PC-9 (cell line): ENCODE measurements around the gene C6orf15. TPM values are rescaled to one million over a fixed set of nuclear protein-coding genes. Genes with fewer than 3 reads are reported as not detected.

Experiments used
- BruUV-seq: library from RNA; stranded (reverse); fragments of 400-500 nt; replicated peaks from 2 replicates; lab custom pipeline; 2021; lab: Mats Ljungman, UMichigan
- CTCF ChIA-PET: fragments of 300-600 bp; sonication (Branson Sonifier 250); formaldehyde crosslinking; loops from one replicate; lab custom pipeline; 2022; ENCODE audit warnings: antibody characterized with exemption; lab: Charles Lee
- POLR2A ChIA-PET: fragments of 300-600 bp; sonication (Branson Sonifier 250); formaldehyde crosslinking; loops from one replicate; lab custom pipeline; 2022; ENCODE audit warnings: antibody characterized with exemption; ENCODE audit not compliant: unreplicated experiment; lab: Charles Lee
- DNase-seq, 2 experiments: peaks; one replicate each; pipeline versions ENCODE4 v3.0.0 to v3.0.0-alpha.2; 2015 to 2022; ENCODE audit warnings: mixed read lengths in 1 of 2
- H2AFZ ChIP-seq: fragments of 200-600 bp; sonication (generic); 2 replicates; pipeline ENCODE4 v1.8.1; 2017; ENCODE audit warnings: antibody characterized with exemption
- H3F3A ChIP-seq: fragments of 200-600 bp; sonication (generic); 2 replicates; pipeline ENCODE4 v1.8.1; 2017; ENCODE audit warnings: antibody characterized with exemption, mild to moderate bottlenecking, low read depth; ENCODE audit not compliant: insufficient read depth
- H3K27ac ChIP-seq: fragments of 200-600 bp; sonication (generic); 2 replicates; pipeline ENCODE4 v1.6.1; 2016; ENCODE audit warnings: mixed run types
- H3K27me3 ChIP-seq: fragments of 200-600 bp; sonication (generic); 2 replicates; pipeline ENCODE4 v1.6.1; 2016; ENCODE audit warnings: low read depth, mixed run types; ENCODE audit not compliant: insufficient read depth
- H3K36me3 ChIP-seq: fragments of 200-600 bp; sonication (generic); 2 replicates; pipeline ENCODE4 v1.6.1; 2016; ENCODE audit warnings: low read depth, mixed run types
- H3K4me1 ChIP-seq: fragments of 200-600 bp; sonication (generic); replicated peaks from 2 replicates; pipeline ENCODE4 v1.6.1; 2016; ENCODE audit warnings: mixed run types; ENCODE audit not compliant: insufficient read depth
- H3K4me2 ChIP-seq: fragments of 200-600 bp; sonication (generic); 2 replicates; pipeline ENCODE4 v1.6.1; 2017; ENCODE audit warnings: mixed run types
- H3K4me3 ChIP-seq: fragments of 200-600 bp; sonication (generic); 2 replicates; pipeline ENCODE4 v1.6.1; 2016; ENCODE audit warnings: mixed run types
- H3K79me2 ChIP-seq: fragments of 200-600 bp; sonication (generic); 2 replicates; pipeline ENCODE4 v1.6.1; 2017; ENCODE audit warnings: low read depth, mixed run types
- H3K9me2 ChIP-seq: fragments of 200-600 bp; sonication (generic); 2 replicates; pipeline ENCODE4 v1.8.1; 2017; ENCODE audit warnings: mild to moderate bottlenecking; ENCODE audit not compliant: insufficient read depth
- H3K9me3 ChIP-seq: fragments of 200-600 bp; sonication (generic); 2 replicates; pipeline ENCODE4 v1.8.1; 2016; ENCODE audit warnings: low read depth; ENCODE audit not compliant: insufficient read depth
- H4K20me1 ChIP-seq: fragments of 200-600 bp; sonication (generic); 2 replicates; pipeline ENCODE4 v1.8.1; 2017; ENCODE audit not compliant: insufficient read depth
- CTCF ChIP-seq: fragments of 200-600 bp; sonication (generic); conservative IDR thresholded peaks from 2 replicates; pipeline ENCODE4 v1.6.1; 2017; ENCODE audit warnings: mixed run types, antibody characterized with exemption, mild to moderate bottlenecking, moderate library complexity
- EZH2 ChIP-seq: fragments of 200-600 bp; sonication (generic); IDR thresholded peaks from 2 replicates; pipeline ENCODE4 v1.8.0; 2017; ENCODE audit warnings: antibody characterized with exemption, low read depth
- intact Hi-C: fragments of 100-400 bp; cut with micrococcal nuclease; formaldehyde crosslinking; loops from one replicate; pipeline ENCODE4 v1.10.0; 2022; ENCODE audit not compliant: unreplicated experiment
- total RNA-seq: library from RNA; stranded (reverse); gene quantifications from 2 replicates; pipeline ENCODE4 v1.2.3, GENCODE V29; 2021

C6orf15 gene
- total RNA-seq, 1 experiment from 2014 or later = 21.6 TPM

GRCh38 chr6:31090973-31091364, 21.4 kb downstream of the C6orf15 start:
- Histone ChIP-seq H3K79me2 (no peaks in the 10 kb centered on the region), H3K4me3 (no peak overlapping the region), H3K36me3 (no peaks in the 10 kb centered on the region), H3F3A (peaks cover 16% of the 10 kb centered on the region; the same call in 1 of the 2 replicates), H3K9me2 (no peaks in the 10 kb centered on the region), H3K9me3 (no peaks in the 10 kb centered on the region), H3K27me3 (no peaks in the 10 kb centered on the region), H3K27ac (no peak overlapping the region), H3K4me1 (peaks cover 22% of the 10 kb centered on the region), H2AFZ (no peak overlapping the region), H4K20me1 (no peaks in the 10 kb centered on the region), H3K4me2 (no peak overlapping the region)
- TF ChIP-seq CTCF (no peak), EZH2 (no peak)
- BruUV-seq = no TSS peak
- intact Hi-C loops = no loop called here
- ChIA-PET CTCF (interaction anchor here (0.7 kb wide), 1 partner anchor 595 kb away, joined by 4 read pairs; no protein-coding TSS in a partner anchor), POLR2A (interaction anchor here (0.6 kb wide), 2 partner anchors 208 to 358 kb away, joined by 3 to 4 read pairs; no protein-coding TSS in a partner anchor)
- DNase-seq = no peak

- Histone ChIP-seq H3K4me2 (no peak overlapping the region), H3K27me3 (no peaks in the 10 kb centered on the region), H3K9me3 (no peaks in the 10 kb centered on the region), H3K36me3 (no peaks in the 10 kb centered on the region), H3K9me2 (no peaks in the 10 kb centered on the region), H3K27ac (no peak overlapping the region), H3F3A (peaks cover 16% of the 10 kb centered on the region; the same call in 1 of the 2 replicates), H3K4me3 (no peak overlapping the region), H3K4me1 (peaks cover 22% of the 10 kb centered on the region), H2AFZ (no peak overlapping the region), H4K20me1 (no peaks in the 10 kb centered on the region), H3K79me2 (no peaks in the 10 kb centered on the region)
- TF ChIP-seq EZH2 = no peak
- TF ChIP-seq CTCF = no peak
- ChIA-PET CTCF (interaction anchor here (0.7 kb wide), 1 partner anchor 594 kb away, joined by 4 read pairs; no protein-coding TSS in a partner anchor), POLR2A (no interaction called here)
- no TSS peak for BruUV-seq
- DNase-seq = no peak
- intact Hi-C loops = no loop called here
Measured at GRCh38 chr6:31090275-31090972, 22.0 kb downstream of the C6orf15 start.

- H3K27me3 ChIP-seq = no peaks in the 10 kb centered on the region
- 0 out of 2 replicates have a peak overlapping the region, but pooled peaks have one; percentile 2 for H3K27ac ChIP-seq
- H3K79me2 ChIP-seq = no peaks in the 10 kb centered on the region
- H3K36me3 ChIP-seq = no peaks in the 10 kb centered on the region
- no peaks in the 10 kb centered on the region for H3K9me2 ChIP-seq
- H4K20me1 ChIP-seq = no peaks in the 10 kb centered on the region
- TF ChIP-seq CTCF = peak; percentile 90
- TF ChIP-seq EZH2 = no peak
- DNase-seq = peak; percentile 80 to 89
- intact Hi-C loops = loop anchor here (1.0 to 5.0 kb wide), 7 partner anchors 27 to 605 kb away; partner anchors contain the start of genes PSORS1C1 and TUBB
- H3F3A ChIP-seq = peaks cover 16% of the 10 kb centered on the region; the same call in 1 of the 2 replicates
- H3K9me3 ChIP-seq = no peaks in the 10 kb centered on the region
- peaks cover 12% of the 10 kb centered on the region for H3K4me1 ChIP-seq
- ChIA-PET POLR2A (interaction anchor here (0.5 to 1.2 kb wide), 5 partner anchors 27 to 375 kb away, joined by 3 to 16 read pairs (median 7); partner anchors contain the start of genes FLOT1 and PSORS1C1), CTCF (interaction anchor here (0.6 to 2.2 kb wide), 23 partner anchors 10 to 1240 kb away, joined by 3 to 45 read pairs (median 4); partner anchors contain the start of genes DDR1, PSORS1C1 and VARS2)
- H2AFZ ChIP-seq = no peak overlapping the region
- no peak overlapping the region for H3K4me3 ChIP-seq
- no TSS peak for BruUV-seq
- H3K4me2 ChIP-seq = peak overlapping the region; percentile 53
Measured at GRCh38 chr6:31087494-31088089, 24.8 kb downstream of the C6orf15 start.
